ENCODE measurements around the gene NAA40.
"Not testable (repeated sequence)": the region's sequence is repeated elsewhere in the genome, so short reads cannot be mapped to it uniquely, and the experiment has no call there.

GRCh38 chr11:63973912-63974258, 35.1 kb downstream of the NAA40 start:
- not testable (repeated sequence) for TF ChIP-seq EZH2 (IDR thresholded peaks at IDR 0.05); POLR2AphosphoS5 (IDR thresholded peaks at IDR 0.05; ENCODE audit: borderline replicate concordance, low read depth, low read length); FOXP2 (optimal IDR thresholded peaks at IDR 0.05; ENCODE audit: control extremely low read depth, extremely low read length, insufficient read depth)

All from SK-N-MC (cell line).